HepG2 (cell line): ENCODE results near the gene SOAT2. TPM values are rescaled to one million over a fixed set of nuclear protein-coding genes. Genes with fewer than 3 reads are reported as not detected.
A peak's percentile ranks its signal among the peaks of the same experiment; 100 is the strongest.

ENCODE experiments used
- ATAC-seq: fragments of 200-7000 bp; cut with Tn5 transposase; 3 replicates; pipeline ENCODE4 v1.9.1; 2020; ENCODE audit warnings: mild to moderate bottlenecking, moderate library complexity
- BruUV-seq: library from RNA; stranded (reverse); fragments of 400-500 nt; replicated peaks from 2 replicates; lab custom pipeline; 2021; lab: Mats Ljungman, UMichigan
- CTCF ChIA-PET: fragments of 300-600 bp; formaldehyde crosslinking; extraction: SDS; loops from one replicate; lab custom pipeline; 2021; ENCODE audit warnings: low total read pairs, inconsistent platforms, low intra/inter-chr PET ratio; lab: Yijun Ruan, JAX
- POLR2A ChIA-PET: fragments of 350-600 bp; sonication (Branson Sonifier 250); formaldehyde crosslinking; loops from one replicate; lab custom pipeline; 2020; ENCODE audit warnings: antibody characterized with exemption, inconsistent platforms; lab: Yijun Ruan, JAX
- DNase-seq: peaks from one replicate; pipeline ENCODE4 v3.0.0-alpha.2; 2015; ENCODE audit warnings: low spot score
- FAIRE-seq: peaks from 3 replicates; lab custom pipeline; 2011; peaks lifted over from hg19 to GRCh38; lab: Jason Lieb, UNC
- H2AFZ ChIP-seq: one replicate; pipeline ENCODE4 v1.6.1; 2011; ENCODE audit warnings: low read length, inconsistent platforms
- H3K27ac ChIP-seq: fragments of 300-600 bp; 3 replicates; pipeline ENCODE4 v1.8.0; 2011; ENCODE audit warnings: mixed run types, mild to moderate bottlenecking, mixed read lengths, low read length, inconsistent platforms; ENCODE audit not compliant: insufficient read depth; ENCODE audit errors: extremely low read length
- H3K27me3 ChIP-seq, 2 experiments: fragments of 200-600 bp in 1 of 2; 2 replicates in 1 of 2; 3 replicates in 1 of 2; pipeline versions ENCODE4 v1.6.0 to v1.8.0; 2011; ENCODE audit warnings: low read length in 2 of 2, mild to moderate bottlenecking in 2 of 2, moderate library complexity in 2 of 2, inconsistent platforms in 1 of 2; ENCODE audit not compliant: insufficient read depth in 2 of 2, control insufficient read depth in 1 of 2
- H3K36me3 ChIP-seq, 2 experiments: fragments of 200-600 bp in 1 of 2; replicated peaks in 1 of 2; 2 replicates in 1 of 2; 3 replicates in 1 of 2; pipeline versions ENCODE4 v1.5.1 to v1.8.0; 2011; ENCODE audit warnings: low read length in 2 of 2, inconsistent platforms in 1 of 2; ENCODE audit not compliant: insufficient read depth in 2 of 2, control insufficient read depth in 1 of 2
- H3K4me1 ChIP-seq: 2 replicates; pipeline ENCODE4 v1.5.1; 2012; ENCODE audit warnings: low read length, inconsistent platforms; ENCODE audit not compliant: insufficient read depth
- H3K4me2 ChIP-seq: 2 replicates; pipeline ENCODE4 v1.6.0; 2011; ENCODE audit warnings: low read depth, low read length, inconsistent platforms
- H3K4me3 ChIP-seq, 3 experiments: fragments of 200-600 bp in 1 of 3; sonication (generic), shearing (Covaris generic) in 1 of 3; replicated peaks in 1 of 3; 2 replicates each; pipeline ENCODE4 v1.5.1; 2011 to 2016; ENCODE audit warnings: low read length in 3 of 3, inconsistent platforms in 2 of 3, low read depth in 2 of 3, mild to moderate bottlenecking in 2 of 3, control low read depth in 1 of 3, mixed read lengths in 1 of 3; ENCODE audit not compliant: insufficient read depth in 1 of 3
- H3K79me2 ChIP-seq: one replicate; pipeline ENCODE4 v1.6.1; 2011; ENCODE audit warnings: low read length, inconsistent platforms; ENCODE audit not compliant: insufficient read depth
- H3K9ac ChIP-seq: 2 replicates; pipeline ENCODE4 v1.6.0; 2011; ENCODE audit warnings: mild to moderate bottlenecking, low read depth, low read length, inconsistent platforms; ENCODE audit not compliant: insufficient read depth
- H3K9me3 ChIP-seq: 2 replicates; pipeline ENCODE4 v1.5.1; 2012; ENCODE audit warnings: mild to moderate bottlenecking, low read length
- H4K20me1 ChIP-seq: 2 replicates; pipeline ENCODE4 v1.6.0; 2011; ENCODE audit warnings: inconsistent platforms, mild to moderate bottlenecking, low read length, moderate library complexity; ENCODE audit not compliant: insufficient read depth
- ADNP ChIP-seq: sonication (generic); formaldehyde crosslinking; IDR thresholded peaks from 2 replicates; pipeline ENCODE4 v1.4.0; 2020; ENCODE audit warnings: missing genetic modification reagents
- CBX1 ChIP-seq: IDR thresholded peaks from one replicate; pipeline ENCODE4 v1.6.1; 2016; ENCODE audit warnings: antibody characterized with exemption, low read depth
- CENPT ChIP-seq: sonication (generic); formaldehyde crosslinking; IDR thresholded peaks from 2 replicates; pipeline ENCODE4 v1.8.0; 2022; ENCODE audit warnings: low read depth, mild to moderate bottlenecking, moderate library complexity, missing genetic modification reagents
- GFI1 ChIP-seq: sonication (generic); formaldehyde crosslinking; IDR thresholded peaks from 2 replicates; pipeline ENCODE4 v1.5.0; 2020; ENCODE audit warnings: missing genetic modification reagents, mild to moderate bottlenecking, borderline replicate concordance
- ISX ChIP-seq: sonication (generic); formaldehyde crosslinking; conservative IDR thresholded peaks from 2 replicates; pipeline ENCODE4 v1.5.0; 2020; ENCODE audit warnings: missing genetic modification reagents
- KLF11 ChIP-seq: IDR thresholded peaks from 2 replicates; pipeline ENCODE4 v1.6.1; 2016; ENCODE audit warnings: missing compliant biosample characterization
- NFE2L2 ChIP-seq: fragments of 150-350 bp; IDR thresholded peaks from 2 replicates; pipeline ENCODE4 v1.6.1; 2014; ENCODE audit warnings: low read length
- NFIB ChIP-seq: sonication (generic); formaldehyde crosslinking; IDR thresholded peaks from 2 replicates; pipeline ENCODE4 v1.9.0; 2021; ENCODE audit warnings: missing genetic modification reagents, mild to moderate bottlenecking, borderline replicate concordance
- NFKB2 ChIP-seq: sonication (generic); formaldehyde crosslinking; IDR thresholded peaks from 2 replicates; pipeline ENCODE4 v1.4.0; 2020; ENCODE audit warnings: missing genetic modification reagents, borderline replicate concordance
- NFKBIZ ChIP-seq: IDR thresholded peaks from 2 replicates; pipeline ENCODE4 v1.6.1; 2018; ENCODE audit warnings: missing genetic modification reagents, missing compliant biosample characterization
- NKX3-1 ChIP-seq: sonication (generic); formaldehyde crosslinking; IDR thresholded peaks from 2 replicates; pipeline ENCODE4 v1.5.0; 2020; ENCODE audit warnings: missing genetic modification reagents
- NR1H2 ChIP-seq: sonication (generic); formaldehyde crosslinking; IDR thresholded peaks from 2 replicates; pipeline ENCODE4 v1.8.1; 2022; ENCODE audit warnings: low read depth, missing genetic modification reagents, borderline replicate concordance
- PAWR ChIP-seq: sonication (generic); formaldehyde crosslinking; IDR thresholded peaks from 2 replicates; pipeline ENCODE4 v1.4.0; 2020; ENCODE audit warnings: missing genetic modification reagents, mild to moderate bottlenecking, borderline replicate concordance
- PHF5A ChIP-seq: IDR thresholded peaks from one replicate; pipeline ENCODE4 v1.6.1; 2018; ENCODE audit warnings: low read depth, missing genetic modification reagents; ENCODE audit not compliant: unreplicated experiment
- POLR2AphosphoS5 ChIP-seq: IDR thresholded peaks from 2 replicates; pipeline ENCODE4 v1.6.1; 2012; ENCODE audit warnings: low read depth, low read length
- RBM22 ChIP-seq: fragments of 200-400 bp; formaldehyde crosslinking; optimal IDR thresholded peaks from 2 replicates; pipeline ENCODE3; 2017; ENCODE audit warnings: mild to moderate bottlenecking, low read length, moderate library complexity
- TGIF2 ChIP-seq: IDR thresholded peaks from 2 replicates; pipeline ENCODE4 v1.6.1; 2016; ENCODE audit warnings: control low read depth, missing compliant biosample characterization
- ZBTB43 ChIP-seq: sonication (generic); formaldehyde crosslinking; conservative IDR thresholded peaks from 2 replicates; pipeline ENCODE4 v1.4.0; 2020; ENCODE audit warnings: missing genetic modification reagents
- ZC3H4 ChIP-seq: sonication (generic); formaldehyde crosslinking; IDR thresholded peaks from 2 replicates; pipeline ENCODE4 v1.4.0; 2020; ENCODE audit warnings: missing genetic modification reagents, borderline replicate concordance
- ZNF160 ChIP-seq: sonication (generic); formaldehyde crosslinking; IDR thresholded peaks from 2 replicates; pipeline ENCODE4 v1.8.0; 2022; ENCODE audit warnings: mild to moderate bottlenecking, inconsistent platforms, missing genetic modification reagents
- ZNF207 ChIP-seq: fragments of 450-650 bp; IDR thresholded peaks from 2 replicates; pipeline ENCODE4 v1.6.1; 2016; ENCODE audit warnings: antibody characterized with exemption, borderline replicate concordance
- ZNF33A ChIP-seq: sonication (generic); formaldehyde crosslinking; IDR thresholded peaks from 2 replicates; pipeline ENCODE4 v1.5.1; 2020; ENCODE audit warnings: missing genetic modification reagents, mild to moderate bottlenecking, moderate library complexity, borderline replicate concordance
- ZNF563 ChIP-seq: sonication (generic); formaldehyde crosslinking; IDR thresholded peaks from 2 replicates; pipeline ENCODE4 v1.8.0; 2022; ENCODE audit warnings: mild to moderate bottlenecking, moderate library complexity, missing genetic modification reagents
- ZNF639 ChIP-seq: conservative IDR thresholded peaks from 2 replicates; pipeline ENCODE4 v1.6.1; 2018; ENCODE audit warnings: missing genetic modification reagents
- ZNF674 ChIP-seq: sonication (generic); formaldehyde crosslinking; IDR thresholded peaks from 2 replicates; pipeline ENCODE4 v1.5.0; 2020; ENCODE audit warnings: low read depth, mild to moderate bottlenecking, missing genetic modification reagents
- WGBS: methylation state at CpG from one replicate; pipeline ENCODE4 v1.1.6; 2017; ENCODE audit warnings: low lambda C conversion rate; 5-methylcytosine and 5-hydroxymethylcytosine counted together
- in situ Hi-C: cut with HindIII; loops from 2 replicates; pipeline ENCODE4 v1.10.0; 2017; ENCODE audit warnings: low pct_unique_long_range_greater_than_20kb; ENCODE audit not compliant: extremely low pct_ligation_motif_present
- intact Hi-C: fragments of 100-400 bp; cut with micrococcal nuclease; formaldehyde crosslinking; loops from one replicate; pipeline ENCODE4 v1.10.0; 2022; ENCODE audit not compliant: unreplicated experiment
- polyA plus RNA-seq, 8 experiments: library from polyadenylated mRNA; depleted of rRNA in 3 of 8; stranded (reverse) in 7 of 8; unstranded in 1 of 8; fragments of >200 nt; fragmentation: Illumina TruSeq in 4 of 8; extraction: Trizol in 4 of 8; gene quantifications; 2 replicates each; pipeline versions ENCODE4 v1.2.1 to v1.2.3, GENCODE V29; 2011 to 2016; ENCODE audit warnings: low read depth in 4 of 8, missing spikeins in 1 of 8, mixed read lengths in 1 of 8; ENCODE audit not compliant: insufficient read depth in 1 of 8
- total RNA-seq, 5 experiments: library from RNA; depleted of rRNA; stranded (reverse); fragments of >200 nt; fragmentation: Illumina TruSeq; extraction: Trizol; gene quantifications; 2 replicates each; pipeline ENCODE4 v1.2.3, GENCODE V29; 2016; ENCODE audit warnings: low read depth in 1 of 5

Gene SOAT2
- total and polyA plus RNA-seq, 2 of the 13 experiments (the other 11 are each of a cell fraction or from before 2014, with no cell fraction given), result 14.9 to 108 TPM

GRCh38 chr12:53103860-53104305 is 597 bp downstream of the SOAT2 start:
- DNase-seq, result peak; percentile 83
- peak; percentile 46 for ATAC-seq
- H3K27ac ChIP-seq, result peak overlapping the region; percentile 89
- H3K4me2 ChIP-seq, result peak overlapping the region; percentile 92
- no peaks in the 10 kb centered on the region for H3K27me3 ChIP-seq
- 0% methylated on average over 3 of the region's 3 CpGs for WGBS
- peak; percentile 80 for FAIRE-seq
- no peaks in the 10 kb centered on the region for H3K79me2 ChIP-seq
- intact Hi-C loops, result loop anchor here (5.0 kb wide), 1 partner anchor 43 kb away; no protein-coding TSS in a partner anchor
- H3K36me3 ChIP-seq, result peaks cover 0 to 7% of the 10 kb centered on the region in 2 experiments; a peak in 2 of 5 replicates
- H3K9ac ChIP-seq, result peak overlapping the region; percentile 73
- ChIA-PET CTCF (no interaction called here), POLR2A (interaction anchor here (1.4 to 5.4 kb wide), 17 partner anchors 10 to 276 kb away, joined by 3 to 102 read pairs (median 12); partner anchors contain the start of genes CSAD, EIF4B, KRT8 and PFDN5)
- no peak overlapping the region for H2AFZ ChIP-seq
- no peaks in the 10 kb centered on the region for H3K9me3 ChIP-seq
- in situ Hi-C loops, result loop anchor here (5.0 kb wide), 1 partner anchor 42 kb away; no protein-coding TSS in a partner anchor
- H3K4me3 ChIP-seq, result peak overlapping the region; percentile 52 to 76 (median 57)
- BruUV-seq, result no TSS peak
- no peaks in the 10 kb centered on the region for H4K20me1 ChIP-seq
- peaks cover 81% of the 10 kb centered on the region for H3K4me1 ChIP-seq
- TF ChIP-seq ISX (no peak), ZNF639 (CRISPR knock-in tag) (no peak), ZNF563 (CRISPR knock-in tag) (no peak), ZNF207 (no peak), PAWR (no peak), ADNP (no peak), TGIF2 (CRISPR knock-in tag) (peak; percentile 61; the same call in 1 of the 2 replicates), NFE2L2 (no peak), ZNF160 (CRISPR knock-in tag) (no peak), NKX3-1 (CRISPR knock-in tag) (0 out of 2 replicates have a peak, but pooled peaks have one; percentile 37), ZBTB43 (CRISPR knock-in tag) (no peak; the same call in 1 of the 2 replicates), RBM22 (no peak), NR1H2 (no peak), NFIB (CRISPR knock-in tag) (no peak), NFKBIZ (CRISPR knock-in tag) (peak; percentile 36; the same call in 1 of the 2 replicates), KLF11 (no peak), PHF5A (no peak), ZNF674 (CRISPR knock-in tag) (no peak), POLR2AphosphoS5 (peak; percentile 37; the same call in 1 of the 2 replicates), CBX1 (no peak), NFKB2 (CRISPR knock-in tag) (no peak; the same call in 1 of the 2 replicates), ZC3H4 (CRISPR knock-in tag) (no peak), ZNF33A (no peak), CENPT (CRISPR knock-in tag) (peak; percentile 64; the same call in 1 of the 2 replicates), GFI1 (CRISPR knock-in tag) (0 out of 2 replicates have a peak, but pooled peaks have one; percentile 62)
